GM13976 (cell line): ENCODE measurements around the gene GPATCH2.

Experiments used
- DNase-seq: peaks from one replicate; pipeline ENCODE4 v3.0.0; 2012; ENCODE audit warnings: low spot score
- in situ Hi-C: fragments of 300-500 bp; cut with MboI; formaldehyde crosslinking; loops from one replicate; pipeline ENCODE4 v1.12.0; 2022; ENCODE audit warnings: low sequenced_read_pairs, mixed read lengths, inconsistent platforms; ENCODE audit not compliant: unreplicated experiment
- TF ChIP-seq, protein P1 (sequence below): IDR thresholded peaks from 2 replicates; pipeline ENCODE4 v1.5.1; 2012; ENCODE audit warnings: borderline replicate concordance, mild to moderate bottlenecking; ENCODE audit not compliant: insufficient read depth; ENCODE audit errors: extremely low read depth, missing control alignments, control extremely low read depth

The GPATCH2 gene

GRCh38 chr1:217552339-217552951 is 78.4 kb downstream of the GPATCH2 start:
- TF ChIP-seq, protein P1, sequence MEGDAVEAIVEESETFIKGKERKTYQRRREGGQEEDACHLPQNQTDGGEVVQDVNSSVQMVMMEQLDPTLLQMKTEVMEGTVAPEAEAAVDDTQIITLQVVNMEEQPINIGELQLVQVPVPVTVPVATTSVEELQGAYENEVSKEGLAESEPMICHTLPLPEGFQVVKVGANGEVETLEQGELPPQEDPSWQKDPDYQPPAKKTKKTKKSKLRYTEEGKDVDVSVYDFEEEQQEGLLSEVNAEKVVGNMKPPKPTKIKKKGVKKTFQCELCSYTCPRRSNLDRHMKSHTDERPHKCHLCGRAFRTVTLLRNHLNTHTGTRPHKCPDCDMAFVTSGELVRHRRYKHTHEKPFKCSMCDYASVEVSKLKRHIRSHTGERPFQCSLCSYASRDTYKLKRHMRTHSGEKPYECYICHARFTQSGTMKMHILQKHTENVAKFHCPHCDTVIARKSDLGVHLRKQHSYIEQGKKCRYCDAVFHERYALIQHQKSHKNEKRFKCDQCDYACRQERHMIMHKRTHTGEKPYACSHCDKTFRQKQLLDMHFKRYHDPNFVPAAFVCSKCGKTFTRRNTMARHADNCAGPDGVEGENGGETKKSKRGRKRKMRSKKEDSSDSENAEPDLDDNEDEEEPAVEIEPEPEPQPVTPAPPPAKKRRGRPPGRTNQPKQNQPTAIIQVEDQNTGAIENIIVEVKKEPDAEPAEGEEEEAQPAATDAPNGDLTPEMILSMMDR = no peak
- no peak for DNase-seq
- in situ Hi-C loops = no loop called here

DNA sequence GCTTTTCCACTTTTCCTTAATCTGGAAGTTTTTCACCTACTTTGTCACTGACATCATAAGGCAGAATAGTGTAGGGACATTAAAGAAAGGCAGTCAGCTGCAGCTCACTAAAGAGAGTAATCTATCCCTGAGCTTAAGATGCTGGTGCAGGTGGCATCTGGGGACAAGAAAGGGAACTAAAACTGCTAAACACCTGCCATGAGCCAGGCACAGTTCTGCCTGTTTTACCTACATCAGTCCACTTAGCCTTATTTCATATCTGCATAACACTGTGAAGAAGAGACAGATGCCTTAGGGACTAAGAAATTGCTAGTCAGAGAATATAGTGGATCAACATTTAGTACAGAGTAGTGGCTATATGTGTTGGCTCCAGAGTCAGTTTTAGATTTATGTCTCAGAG is 88.1 kb downstream of the GPATCH2 start:
- in situ Hi-C loops = no loop called here

DNA sequence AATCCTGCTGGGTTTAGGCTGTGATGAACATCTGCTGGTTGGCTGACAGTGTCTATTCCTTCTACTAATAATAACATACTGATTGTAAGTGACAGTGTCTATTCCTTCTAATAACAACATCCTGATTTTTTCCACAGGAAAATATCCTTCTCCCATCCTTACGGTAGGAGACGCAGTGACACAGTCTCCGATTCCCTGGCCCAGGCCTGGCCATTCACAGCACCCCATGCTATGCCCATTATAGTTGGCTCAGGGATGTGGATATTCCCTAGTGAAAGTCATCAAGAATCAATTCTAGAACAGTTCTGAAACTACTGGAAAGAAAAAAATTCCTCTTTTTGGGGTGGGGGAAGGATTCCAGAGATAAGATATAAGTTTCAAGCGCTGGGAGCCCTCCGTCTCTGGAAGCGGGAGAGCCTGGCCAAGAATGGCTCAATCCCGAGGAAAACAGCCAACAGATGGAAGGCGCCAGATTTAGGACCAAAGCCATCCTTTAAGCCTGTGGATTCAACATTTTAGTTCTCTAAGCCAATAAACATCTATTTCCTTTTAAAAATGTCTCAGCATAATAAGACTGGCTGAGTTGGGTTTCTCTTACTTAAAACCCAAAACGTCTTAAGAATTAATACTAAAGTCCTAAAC is 88.6 kb downstream of the GPATCH2 start:
- in situ Hi-C loops = no loop called here
- DNase-seq = no peak
- TF ChIP-seq, protein P1 = no peak

More for the DNA sequence above, 88.1 kb downstream of the GPATCH2 start:
- DNase-seq = no peak
- TF ChIP-seq, protein P1 = no peak

DNA sequence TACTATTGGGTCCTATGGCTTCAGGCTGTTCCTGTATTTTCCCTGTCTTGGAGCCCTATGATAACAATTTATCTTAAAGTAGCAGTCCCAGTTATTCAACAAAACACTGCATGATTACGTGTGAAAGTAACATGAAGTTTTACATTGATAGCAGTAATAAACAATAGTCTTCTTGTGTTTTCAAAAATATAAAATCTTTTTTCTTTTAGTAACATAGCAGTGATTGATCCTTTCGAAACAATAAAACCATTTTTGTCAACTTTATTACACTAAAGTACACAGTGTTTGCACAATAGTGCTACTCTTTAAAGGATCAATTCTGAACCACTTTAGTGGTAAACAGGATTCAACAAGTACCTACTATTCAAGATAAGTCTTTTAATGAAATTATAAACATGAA is 90.6 kb downstream of the GPATCH2 start:
- in situ Hi-C loops = no loop called here
- TF ChIP-seq, protein P1 = no peak
- DNase-seq = no peak

DNA sequence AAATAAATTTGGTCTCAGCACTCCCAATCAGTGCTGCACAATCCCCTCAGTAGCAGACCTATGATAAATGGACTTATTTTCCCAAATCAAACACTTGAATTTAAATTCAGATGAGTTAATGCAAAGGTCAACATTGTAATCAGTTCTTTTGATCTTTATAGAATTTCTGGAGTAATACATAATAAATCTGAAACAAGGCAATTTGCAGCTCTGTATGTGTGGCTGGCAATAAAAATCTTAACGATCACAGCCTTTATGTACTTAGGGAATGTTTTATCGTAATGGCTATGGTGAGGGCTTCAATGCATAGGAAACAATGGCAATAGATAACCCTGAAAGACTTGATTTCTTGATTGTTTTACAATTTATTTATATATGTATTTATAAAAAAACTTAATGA is 91.4 kb downstream of the GPATCH2 start:
- TF ChIP-seq, protein P1 = no peak
- DNase-seq = no peak
- in situ Hi-C loops = no loop called here

DNA sequence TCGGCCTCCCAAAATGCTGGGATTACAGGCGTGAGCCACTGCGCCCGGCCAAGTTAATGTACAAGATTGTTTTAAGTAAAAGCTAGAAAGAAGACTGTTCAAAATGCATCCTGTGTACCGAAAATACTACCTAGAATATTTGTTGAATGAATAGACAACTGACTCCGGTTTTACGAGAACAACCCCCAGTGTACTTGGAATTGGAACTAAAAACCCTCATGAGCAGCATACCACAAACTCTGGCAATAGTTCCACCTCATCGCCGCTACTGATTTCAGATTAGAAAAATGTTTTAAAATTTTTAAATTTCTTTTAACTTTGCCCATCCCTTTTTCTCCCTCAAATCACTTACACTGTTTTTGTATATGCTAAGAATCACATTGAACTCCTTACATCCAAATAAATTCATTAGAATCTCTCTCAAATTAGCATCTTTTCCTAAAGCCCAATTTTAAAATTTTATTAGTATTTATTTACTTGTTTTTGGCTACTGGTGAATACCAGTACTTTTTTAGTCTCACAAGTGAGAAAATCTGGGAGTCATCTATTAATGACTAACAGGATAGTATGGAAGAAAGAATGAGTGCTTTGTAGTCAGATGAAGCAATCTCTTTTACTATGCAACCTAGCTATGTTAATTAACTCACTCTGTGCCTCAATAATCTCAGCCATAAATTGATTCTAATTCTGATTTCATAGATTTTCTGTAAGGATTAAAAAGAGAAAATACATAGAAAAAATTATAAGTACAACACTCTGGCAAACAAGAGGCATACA is 95.1 kb downstream of the GPATCH2 start:
- TF ChIP-seq, protein P1 = no peak
- no peak for DNase-seq
- in situ Hi-C loops = no loop called here
